Activated T-cell treated with anti-CD3 and anti-CD28 coated beads, Interleukin-2, amount 50 U/mL, for 48 hours (primary cell): ENCODE measurements around the gene NPEPPS.
A peak's percentile ranks its signal among the peaks of the same experiment; 100 is the strongest.

Experiments
- DNase-seq, 2 experiments: peaks; one replicate each; pipeline ENCODE4 v3.0.0-alpha.2; 2020

NPEPPS gene

DNA sequence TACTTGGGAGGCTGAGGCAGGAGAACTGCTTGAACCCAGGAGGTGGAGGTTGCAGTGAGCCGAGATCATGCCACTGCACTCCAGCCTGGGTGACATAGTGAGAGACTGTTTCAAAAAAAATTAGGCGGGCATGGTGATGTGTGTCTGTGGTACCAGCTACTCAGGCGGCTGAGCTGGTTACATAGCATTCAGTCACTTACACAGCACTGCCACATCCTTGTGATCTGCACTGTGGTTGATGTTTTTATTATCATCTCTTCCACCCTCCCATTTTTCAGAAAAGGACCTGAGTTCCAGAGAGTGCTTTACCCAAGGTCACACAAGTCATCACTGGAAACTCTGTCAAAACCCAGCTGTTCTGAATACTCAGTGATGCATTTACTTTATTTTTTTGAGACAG is 104.0 kb downstream of the NPEPPS start:
- no peak for DNase-seq

- no peak for DNase-seq
These were observed 104.8 kb downstream of the NPEPPS start for GRCh38 chr17:47635734-47636133.

DNA sequence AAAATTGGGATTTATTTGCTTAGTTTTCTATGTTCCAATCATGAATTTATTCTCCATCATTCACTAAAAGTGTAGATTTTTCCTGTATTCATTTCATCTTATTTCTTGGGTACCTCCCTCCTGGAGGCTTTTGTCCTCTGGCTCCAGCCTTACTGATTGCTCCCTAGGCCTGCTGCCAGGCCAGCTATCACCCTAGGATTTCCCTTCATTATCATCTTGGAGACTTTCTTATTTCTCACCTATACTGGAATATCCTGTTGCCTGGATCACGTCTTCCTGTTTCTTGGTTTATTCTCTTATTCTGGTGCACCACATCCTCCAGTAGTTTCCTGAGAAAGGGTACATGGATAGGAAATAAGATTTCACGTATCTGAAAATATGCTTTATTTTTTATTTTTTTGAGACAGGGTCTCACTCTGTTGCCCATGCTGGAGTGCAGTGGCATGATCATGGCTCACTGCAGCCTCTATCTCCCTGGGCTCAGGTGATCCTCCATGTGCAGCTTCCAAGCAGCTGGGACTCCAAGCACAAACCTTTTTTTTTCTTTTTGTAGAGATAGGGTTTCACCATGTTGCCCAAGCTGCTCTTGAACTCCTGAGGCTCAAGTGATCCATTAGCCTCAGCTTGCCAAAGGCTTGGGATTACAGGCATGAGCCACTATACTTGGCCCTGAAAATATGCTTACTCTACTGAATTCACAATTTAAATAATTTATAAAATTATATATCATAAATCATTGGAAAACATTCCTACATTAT is 105.5 kb downstream of the NPEPPS start:
- no peak for DNase-seq

DNA sequence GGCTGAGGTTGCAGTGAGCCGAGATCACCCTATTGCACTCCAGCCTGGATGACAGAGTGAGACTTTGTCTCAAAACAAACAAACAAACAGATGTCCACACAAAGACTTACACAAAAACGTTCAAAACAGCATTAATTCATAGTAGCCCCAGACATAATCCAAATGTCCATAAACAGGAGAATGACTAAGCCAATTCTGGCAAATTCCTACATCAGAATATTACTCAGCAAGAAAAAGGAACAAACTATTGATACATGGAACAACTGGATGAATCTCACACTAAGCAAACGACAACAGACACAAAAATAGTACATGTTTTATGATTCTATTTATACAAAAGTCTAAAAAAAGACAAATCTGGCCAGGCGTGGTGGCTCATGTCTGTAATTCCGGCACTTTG is 108.0 kb downstream of the NPEPPS start:
- no peak for DNase-seq

DNA sequence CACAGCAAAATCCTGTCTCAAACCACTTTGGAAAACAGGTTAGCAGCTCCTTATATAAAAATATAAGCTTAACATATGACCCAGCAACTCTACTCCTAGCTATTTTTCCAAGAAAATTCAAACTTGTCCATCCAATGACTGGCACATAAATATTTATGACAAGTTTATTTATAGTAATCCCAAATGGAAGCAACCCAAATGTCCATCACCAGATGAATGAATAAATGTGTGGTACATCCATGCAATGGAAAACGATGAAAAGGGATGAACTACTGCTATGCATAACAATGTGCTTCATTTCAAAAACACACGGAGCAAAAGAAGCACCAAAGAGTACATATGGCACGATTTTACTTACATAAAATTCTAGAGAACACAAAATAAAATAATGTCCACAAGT is 109.2 kb downstream of the NPEPPS start:
- no peak for DNase-seq

DNA sequence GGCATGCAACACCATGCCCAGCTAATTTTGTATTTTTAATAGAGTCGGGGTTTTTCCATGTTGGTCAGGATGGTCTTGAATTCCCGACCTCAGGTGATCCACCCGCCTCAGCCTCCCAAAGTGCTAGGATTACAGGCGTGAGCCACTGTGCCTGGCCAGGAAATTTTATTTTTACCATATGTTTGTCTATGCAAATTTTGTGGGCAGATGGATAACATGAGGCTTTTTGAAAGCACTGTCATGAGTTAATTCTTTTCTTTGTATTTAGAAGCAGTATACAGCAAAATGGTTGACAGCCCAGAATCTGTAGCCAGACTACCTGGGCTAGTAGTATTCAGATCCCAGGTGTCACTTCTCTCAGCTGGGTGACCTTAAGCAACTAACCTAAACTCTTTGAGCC is 110.3 kb downstream of the NPEPPS start:
- DNase-seq, result no peak

DNA sequence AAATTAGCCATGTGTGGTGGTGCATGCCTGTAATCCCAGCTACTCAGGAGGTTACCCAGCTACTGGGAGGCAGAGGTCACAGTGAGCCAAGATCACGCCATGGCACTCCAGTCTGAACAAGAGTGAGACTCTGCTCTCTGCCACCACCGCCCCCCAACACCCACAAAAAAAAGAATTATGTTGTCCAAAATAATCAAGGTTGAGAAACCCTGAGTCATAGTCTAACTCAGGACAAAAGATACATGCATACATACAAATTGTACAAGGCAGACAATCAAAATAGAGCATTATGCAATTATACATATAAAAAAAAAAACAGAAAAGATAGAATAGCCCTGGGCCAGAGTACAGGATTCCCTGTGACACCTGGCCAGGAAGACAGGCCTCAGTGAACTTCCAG is 112.2 kb downstream of the NPEPPS start:
- no peak for DNase-seq

DNA sequence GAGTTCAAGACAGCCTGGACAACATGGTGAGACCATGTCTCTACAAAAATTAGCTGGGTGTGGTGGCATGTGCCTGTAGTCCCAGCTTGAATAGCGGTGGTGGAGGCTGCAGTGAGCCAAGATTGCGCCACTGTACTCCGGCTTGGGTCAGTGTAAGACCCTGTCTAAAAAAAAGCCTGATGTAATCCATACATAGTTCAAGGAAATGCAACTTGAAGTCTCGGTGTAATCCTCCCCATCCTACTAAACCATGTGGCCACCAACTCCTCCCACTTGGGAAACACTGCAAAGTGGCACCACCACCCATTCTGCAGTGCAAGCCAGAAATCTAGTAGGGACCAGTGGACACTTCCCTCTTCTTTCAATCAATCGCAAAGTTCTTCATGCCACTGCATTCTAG is 113.4 kb downstream of the NPEPPS start:
- DNase-seq, result no peak

DNA sequence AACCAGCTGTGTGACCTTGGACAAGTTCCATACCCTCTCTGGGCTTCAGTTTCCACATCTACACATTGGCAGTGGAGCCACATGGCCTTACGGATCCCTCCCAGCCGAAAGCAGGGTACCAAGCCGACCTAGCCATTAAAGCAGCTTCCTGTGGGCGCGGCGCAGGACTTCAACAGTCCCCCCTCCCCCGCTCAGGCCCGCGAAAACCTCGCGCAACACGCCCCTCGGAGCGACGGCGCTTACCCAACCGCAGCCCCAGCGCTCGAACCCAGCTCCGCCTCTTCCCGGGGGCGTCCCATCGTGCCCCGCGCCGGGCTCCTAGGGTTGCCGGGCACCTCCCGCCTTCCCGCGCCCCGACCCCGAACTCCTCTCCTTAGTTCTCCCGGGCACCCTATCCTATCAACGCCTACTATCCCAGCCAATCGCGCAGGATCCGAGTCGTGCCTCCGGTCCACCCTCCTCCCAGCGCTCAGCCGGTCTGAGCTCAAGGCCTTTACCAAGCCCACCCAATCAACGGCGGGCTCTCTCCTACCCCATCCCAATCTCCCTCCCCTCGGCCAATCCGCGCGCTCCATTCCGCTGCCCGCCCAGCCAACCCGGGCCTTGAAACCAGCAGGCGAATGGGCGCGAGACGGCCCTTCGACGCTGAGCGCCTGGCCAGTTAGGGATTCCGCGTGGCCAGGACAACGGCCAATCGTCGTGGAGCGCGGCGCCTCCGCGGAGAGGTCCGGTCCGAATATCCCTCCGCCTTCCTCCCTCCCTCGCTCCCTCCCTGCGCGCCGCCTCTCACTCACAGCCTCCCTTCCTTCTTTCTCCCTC is 118.5 kb downstream of the NPEPPS start, which contains the start of gene KPNB1:
TSS of gene KPNB1 (plus strand) at position 767 of the 819 bp plus-strand sequence. CDS start 326 bp downstream, outside the sequence.
- peak; percentile 98 to 99 for DNase-seq

DNA sequence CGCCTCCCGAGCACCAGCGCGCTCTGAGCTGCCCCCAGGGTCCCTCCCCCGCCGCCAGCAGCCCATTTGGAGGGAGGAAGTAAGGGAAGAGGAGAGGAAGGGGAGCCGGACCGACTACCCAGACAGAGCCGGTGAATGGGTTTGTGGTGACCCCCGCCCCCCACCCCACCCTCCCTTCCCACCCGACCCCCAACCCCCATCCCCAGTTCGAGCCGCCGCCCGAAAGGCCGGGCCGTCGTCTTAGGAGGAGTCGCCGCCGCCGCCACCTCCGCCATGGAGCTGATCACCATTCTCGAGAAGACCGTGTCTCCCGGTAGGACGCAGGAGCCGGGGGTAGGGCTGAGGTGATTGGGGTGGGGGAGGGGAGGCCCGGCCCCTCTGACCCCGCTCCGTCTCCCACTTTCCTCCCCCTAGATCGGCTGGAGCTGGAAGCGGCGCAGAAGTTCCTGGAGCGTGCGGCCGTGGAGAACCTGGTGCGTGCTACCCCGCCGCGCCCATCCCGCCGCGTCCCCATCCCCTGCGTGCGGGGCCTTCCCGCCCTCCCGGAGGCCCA is 119.1 kb downstream of the NPEPPS start:
- no peak for DNase-seq

GRCh38 chr17:47650525-47651522 is 119.9 kb downstream of the NPEPPS start:
- DNase-seq, result peak; percentile 95 to 96

DNA sequence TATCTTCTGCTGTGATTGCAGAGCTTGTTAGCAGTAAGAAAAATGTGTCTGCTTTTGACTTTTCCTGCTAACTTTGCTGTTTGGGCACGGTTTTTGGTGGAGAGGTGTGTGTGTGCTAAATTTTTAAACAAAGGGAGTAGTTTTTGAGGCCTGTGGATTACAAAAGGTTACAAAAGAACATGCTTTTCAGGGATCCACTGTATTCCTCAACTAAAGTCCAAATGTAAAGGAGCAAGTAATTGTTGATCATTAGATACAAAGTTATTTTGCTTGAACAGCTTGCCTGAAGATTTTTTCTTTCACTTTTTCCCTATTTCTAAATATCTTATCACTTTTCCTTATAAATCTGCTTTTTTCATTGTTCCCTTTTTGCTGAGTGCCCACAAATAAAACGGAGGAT is 120.8 kb downstream of the NPEPPS start:
- no peak for DNase-seq

GRCh38 chr17:47652570-47652969 is 121.7 kb downstream of the NPEPPS start:
- no peak for DNase-seq

DNA sequence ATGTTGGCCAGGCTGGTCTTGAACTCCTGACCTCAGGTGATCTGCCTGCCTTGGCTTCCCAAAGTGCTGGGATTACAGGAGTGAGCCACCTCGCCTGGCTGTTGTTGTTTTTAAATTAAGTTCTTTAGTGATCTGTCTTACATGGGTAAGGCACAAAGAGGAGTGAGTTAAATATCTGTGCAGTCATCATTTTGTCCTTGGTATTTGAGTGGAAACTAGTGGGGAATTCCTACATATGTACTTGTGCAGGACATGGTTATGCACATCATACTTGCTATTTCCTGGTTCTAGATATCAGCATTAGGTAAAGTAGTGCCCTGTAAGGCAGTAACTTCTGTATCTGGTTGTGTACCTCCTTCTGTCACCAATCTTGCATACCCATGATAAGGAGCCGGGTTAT is 122.5 kb downstream of the NPEPPS start:
- DNase-seq, result no peak

GRCh38 chr17:47654991-47655390 is 124.1 kb downstream of the NPEPPS start:
- no peak for DNase-seq

GRCh38 chr17:47660064-47660492 is 129.2 kb downstream of the NPEPPS start:
- DNase-seq, result no peak

DNA sequence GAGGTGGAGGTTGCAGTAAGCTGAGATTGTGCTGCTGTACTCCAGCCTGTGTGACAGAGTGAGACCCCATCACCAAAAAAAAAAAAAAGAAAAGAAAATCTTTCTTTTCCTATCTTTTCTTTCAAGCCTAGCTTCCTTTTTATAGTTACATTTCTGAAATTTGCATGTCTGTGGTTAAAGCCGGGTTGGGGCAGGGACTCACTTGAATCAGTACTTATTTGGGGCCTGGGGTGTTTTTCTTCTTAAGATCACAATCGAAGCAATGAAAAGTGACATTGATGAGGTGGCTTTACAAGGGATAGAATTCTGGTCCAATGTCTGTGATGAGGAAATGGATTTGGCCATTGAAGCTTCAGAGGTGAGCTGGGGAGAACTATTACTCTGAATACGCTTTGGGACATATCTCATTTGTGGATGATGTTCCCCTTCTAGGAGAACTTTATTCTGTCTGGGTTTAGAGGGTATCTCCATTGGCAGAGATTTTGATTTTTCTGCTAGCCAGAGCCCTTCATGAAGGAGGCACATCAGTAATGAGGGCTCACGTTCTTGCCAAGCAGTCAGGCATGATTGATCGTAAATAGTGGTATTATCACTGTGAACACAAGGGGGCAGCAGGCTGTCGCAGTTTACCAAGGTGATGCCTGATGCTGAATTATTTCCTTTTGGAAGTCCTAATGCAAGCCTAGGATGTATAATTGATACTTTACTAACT is 133.2 kb downstream of the NPEPPS start:
- peak; percentile 65 to 70 for DNase-seq

GRCh38 chr17:47664624-47664941 is 133.7 kb downstream of the NPEPPS start:
- no peak for DNase-seq

GRCh38 chr17:47665655-47666054 is 134.7 kb downstream of the NPEPPS start:
- DNase-seq, result no peak

- DNase-seq, result no peak
These were observed 138.2 kb downstream of the NPEPPS start for GRCh38 chr17:47669081-47669480.

DNA sequence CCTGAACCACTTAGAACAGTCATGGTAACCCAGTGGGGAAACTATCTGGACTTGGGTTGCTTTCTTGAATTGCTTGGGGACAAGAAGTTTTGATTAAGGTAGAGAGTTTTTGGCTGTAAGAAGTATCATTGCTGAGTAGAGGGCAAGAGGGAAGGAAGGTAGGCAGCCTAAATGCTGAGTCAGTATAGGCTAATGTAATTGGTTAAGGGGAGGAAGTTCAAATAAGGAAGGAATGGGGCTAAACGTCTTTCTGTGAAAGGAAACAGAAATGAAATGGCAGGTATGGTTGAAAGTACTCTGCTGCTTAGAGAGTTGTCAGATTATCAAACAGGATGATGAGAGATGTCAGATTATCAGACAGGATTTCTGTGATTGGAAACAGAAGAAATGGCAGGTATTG is 139.2 kb downstream of the NPEPPS start:
- DNase-seq, result no peak
